GM10248 (cell line): ENCODE data around the gene MLLT6.

Experiments used
- CTCF ChIA-PET: fragments of 300-600 bp; sonication (Branson Sonifier 250); formaldehyde crosslinking; extraction: SDS; loops from one replicate; lab custom pipeline; 2021; ENCODE audit warnings: antibody characterized with exemption; lab: Yijun Ruan, JAX
- POLR2A ChIA-PET: fragments of 350-650 bp; sonication (Branson Sonifier 250); formaldehyde crosslinking; extraction: SDS; loops from one replicate; lab custom pipeline; 2020; ENCODE audit warnings: antibody characterized with exemption; lab: Yijun Ruan, JAX
- DNase-seq: peaks from one replicate; pipeline ENCODE4 v3.0.0; 2012; ENCODE audit errors: extremely low spot score
- CTCF ChIP-seq: IDR thresholded peaks from 2 replicates; pipeline ENCODE4 v1.5.1; 2012; ENCODE audit warnings: mild to moderate bottlenecking, low read depth; ENCODE audit errors: extremely low read depth, missing control alignments, control extremely low read depth

MLLT6 gene

GRCh38 chr17:38735161-38735997, 30.3 kb downstream of the MLLT6 start:
- DNase-seq = peak; percentile 87
- TF ChIP-seq CTCF = peak; percentile 94
- POLR2A ChIA-PET = interaction anchor here (0.6 to 0.7 kb wide), 2 partner anchors 136 to 1334 kb away, joined by 3 to 7 read pairs; no protein-coding TSS in a partner anchor
- CTCF ChIA-PET = interaction anchor here (0.6 to 4.8 kb wide), 31 partner anchors 10 to 429 kb away, joined by 3 to 80 read pairs (median 6); partner anchors contain the start of genes EPOP, MLLT6, PSMB3 and RPL23

DNA sequence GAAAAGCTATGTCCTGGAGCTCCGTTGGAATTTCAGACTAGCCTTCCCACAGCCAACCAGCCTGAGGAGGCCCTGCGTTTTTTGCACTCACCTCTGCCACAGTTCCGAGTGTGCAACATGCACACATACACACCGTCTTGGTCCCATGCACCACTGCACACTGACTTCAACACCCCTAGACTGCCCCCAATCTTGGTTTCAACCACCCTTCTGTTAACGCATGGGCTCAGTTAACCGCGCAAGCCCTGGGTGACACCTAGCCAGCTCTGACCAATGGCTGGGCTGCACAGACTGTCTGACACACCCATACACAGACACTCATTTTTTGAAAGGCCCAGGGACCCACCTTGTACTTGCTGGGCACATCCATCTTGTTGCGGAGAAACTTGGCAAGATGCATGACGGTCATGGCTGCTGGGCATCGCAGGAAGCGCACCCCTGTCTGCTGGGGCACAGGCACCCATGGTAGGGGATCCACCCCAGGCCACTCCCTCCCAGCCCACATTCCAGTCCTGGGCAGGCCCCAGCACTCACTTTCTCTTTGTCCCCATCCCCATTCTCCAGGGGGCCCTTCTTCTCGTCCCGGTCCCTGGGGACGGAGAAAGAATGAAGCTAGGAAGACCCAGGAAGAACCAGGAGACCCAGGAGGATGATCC, 33.1 kb downstream of the MLLT6 start:
- POLR2A ChIA-PET = no interaction called here
- CTCF ChIA-PET = interaction anchor here (1.3 to 4.8 kb wide), 6 partner anchors 7 to 70 kb away, joined by 4 to 80 read pairs (median 33); partner anchors contain the start of gene EPOP
- no peak for DNase-seq
- no peak for TF ChIP-seq CTCF

GRCh38 chr17:38738686-38739085, 33.6 kb downstream of the MLLT6 start:
- POLR2A ChIA-PET = no interaction called here
- no peak for TF ChIP-seq CTCF
- DNase-seq = no peak
- CTCF ChIA-PET = no interaction called here

DNA sequence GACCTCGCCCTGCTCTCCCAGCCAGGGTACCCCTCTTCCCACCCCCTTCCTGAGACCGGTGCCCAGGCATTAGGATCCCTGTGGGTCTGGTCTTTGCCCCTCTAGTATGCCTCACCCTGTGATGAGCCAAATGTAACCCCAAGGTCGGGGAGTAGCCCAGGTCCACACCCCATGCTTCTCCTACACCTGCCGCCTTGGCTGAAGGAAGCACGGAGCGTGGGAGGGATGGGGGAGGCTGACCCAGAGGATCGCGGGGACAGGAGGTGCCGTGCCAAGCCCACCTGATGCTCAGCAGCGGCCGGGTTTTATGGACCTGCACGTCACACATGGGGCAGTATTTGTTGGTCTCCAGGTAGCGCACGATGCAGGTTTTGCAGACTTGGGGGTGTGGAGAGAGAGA, 34.2 kb downstream of the MLLT6 start:
- CTCF ChIA-PET = no interaction called here

DNA sequence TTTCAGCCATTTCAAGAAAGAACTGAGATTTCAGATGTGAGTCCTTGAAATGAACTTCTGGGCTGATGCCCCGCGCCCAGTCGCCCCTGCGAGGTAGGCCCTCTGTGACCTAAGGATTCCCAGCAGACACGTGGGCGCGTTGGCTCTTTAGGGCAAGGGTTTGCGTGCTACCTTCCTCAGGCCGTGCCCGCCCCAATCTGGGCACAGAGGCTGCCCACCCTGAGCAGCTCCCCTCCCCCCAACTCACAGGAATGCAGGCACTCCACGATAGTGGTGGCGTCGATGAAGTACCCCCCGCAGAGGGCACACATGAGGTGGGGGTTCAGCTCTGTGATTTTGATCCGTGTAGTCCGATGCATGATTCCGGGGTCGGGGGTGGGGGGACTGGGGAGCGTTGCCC, 35.0 kb downstream of the MLLT6 start:
- CTCF ChIA-PET = no interaction called here
- TF ChIP-seq CTCF = no peak
- POLR2A ChIA-PET = no interaction called here
- no peak for DNase-seq

More for the DNA sequence above, 34.2 kb downstream of the MLLT6 start:
- POLR2A ChIA-PET = no interaction called here
- no peak for DNase-seq
- no peak for TF ChIP-seq CTCF

- ChIA-PET POLR2A (no interaction called here), CTCF (interaction anchor here (1.2 kb wide), 1 partner anchor 10 kb away, joined by 3 read pairs; no protein-coding TSS in a partner anchor)
- TF ChIP-seq CTCF = no peak
- DNase-seq = no peak
Measured at GRCh38 chr17:38740806-38741205, 35.7 kb downstream of the MLLT6 start.
